Measurements from ENCODE around the gene KRTAP25-1.

The KRTAP25-1 gene, protein sequence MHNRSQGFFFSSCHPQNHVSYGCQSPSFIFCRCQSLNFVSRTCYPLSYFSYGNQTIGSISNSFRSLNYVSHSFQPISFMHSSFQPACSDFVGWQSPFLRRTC

DNA sequence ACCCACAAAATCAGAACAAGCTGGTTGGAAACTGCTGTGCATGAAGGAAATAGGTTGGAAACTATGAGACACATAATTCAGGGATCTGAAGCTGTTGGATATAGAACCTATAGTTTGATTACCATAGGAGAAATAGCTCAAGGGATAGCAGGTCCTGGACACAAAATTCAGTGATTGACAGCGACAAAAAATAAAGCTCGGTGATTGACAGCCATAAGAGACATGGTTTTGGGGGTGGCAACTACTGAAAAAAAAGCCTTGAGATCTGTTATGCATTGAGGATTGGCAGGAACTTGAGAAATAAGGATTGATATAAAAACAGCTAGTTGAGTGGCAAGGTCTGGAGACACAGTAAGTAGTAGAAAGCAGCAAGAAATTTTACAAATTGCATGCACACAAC is at the start of gene KRTAP25-1:
TSS of gene KRTAP25-1 (minus strand) at position 300 of the 400 bp plus-strand sequence. CDS start at position 276, 24 bp downstream.
- no peak for DNase-seq (ENCODE audit: low spot score)

DNA sequence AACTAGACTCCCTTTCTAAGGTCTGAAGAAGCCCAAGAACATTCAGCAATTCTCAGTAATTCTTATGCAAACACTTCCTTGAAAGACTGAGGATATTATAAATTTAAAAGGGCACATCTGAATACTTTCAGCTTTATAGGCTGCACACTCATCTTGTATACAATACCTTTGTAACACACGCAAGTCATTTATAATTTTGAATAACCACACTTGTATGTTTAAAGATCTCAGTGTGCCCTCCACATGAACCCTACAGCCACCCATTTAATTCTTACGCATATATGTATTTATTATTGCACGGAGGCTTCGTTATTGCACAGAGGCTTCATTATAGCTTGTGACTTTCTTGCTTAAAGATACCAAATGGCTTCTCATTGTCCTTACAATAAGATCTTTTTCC is 49.4 kb upstream of the KRTAP25-1 start:
- DNase-seq (ENCODE audit: low spot score), result no peak

DNA sequence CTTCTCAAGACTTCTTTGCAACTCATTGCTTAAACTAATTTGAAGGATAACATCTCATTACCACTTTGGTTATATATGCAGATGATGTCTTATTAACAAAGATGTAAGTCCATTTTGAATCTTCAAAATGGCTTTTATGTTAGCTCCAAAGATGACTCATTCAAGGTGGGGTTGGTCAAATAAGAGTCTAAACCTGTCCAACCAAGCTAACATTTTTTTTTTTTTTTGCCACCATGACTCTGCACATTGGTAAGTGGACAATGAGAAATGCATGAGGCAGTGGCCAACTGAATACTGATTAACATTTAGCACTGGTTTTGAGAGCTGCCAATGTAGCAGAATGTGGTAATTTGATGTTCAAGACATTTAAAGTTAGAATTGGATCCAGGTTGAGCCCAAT is 48.5 kb upstream of the KRTAP25-1 start:
- DNase-seq (ENCODE audit: low spot score), result no peak

DNA sequence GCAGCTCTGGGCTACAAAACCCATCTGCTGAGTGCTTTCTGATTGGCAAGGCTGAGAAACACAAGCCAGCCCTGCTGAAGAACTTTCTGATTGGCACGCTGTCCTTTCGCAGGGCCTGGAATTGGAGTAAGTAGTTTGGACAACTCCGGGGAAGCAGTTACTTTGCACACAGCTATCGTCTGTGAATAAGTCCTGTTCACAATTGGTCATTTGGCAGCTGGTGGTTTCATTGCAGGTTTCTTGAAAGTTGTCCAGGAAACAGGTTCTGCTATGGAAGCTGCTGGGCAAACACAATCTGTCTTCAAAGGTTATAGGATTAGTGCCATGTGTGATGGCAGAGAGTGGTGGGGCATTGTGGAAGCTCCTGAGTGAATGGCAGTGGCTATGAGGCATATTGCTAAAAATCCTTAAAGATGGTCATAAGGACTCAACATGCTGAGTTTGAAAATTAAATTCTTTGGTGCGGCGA is 48.0 kb upstream of the KRTAP25-1 start, which contains the start of gene KRTAP27-1:
TSS of gene KRTAP27-1 (minus strand) at position 419 of the 469 bp plus-strand sequence. CDS start at position 393, 26 bp downstream.
- DNase-seq (ENCODE audit: low spot score), result no peak

DNA sequence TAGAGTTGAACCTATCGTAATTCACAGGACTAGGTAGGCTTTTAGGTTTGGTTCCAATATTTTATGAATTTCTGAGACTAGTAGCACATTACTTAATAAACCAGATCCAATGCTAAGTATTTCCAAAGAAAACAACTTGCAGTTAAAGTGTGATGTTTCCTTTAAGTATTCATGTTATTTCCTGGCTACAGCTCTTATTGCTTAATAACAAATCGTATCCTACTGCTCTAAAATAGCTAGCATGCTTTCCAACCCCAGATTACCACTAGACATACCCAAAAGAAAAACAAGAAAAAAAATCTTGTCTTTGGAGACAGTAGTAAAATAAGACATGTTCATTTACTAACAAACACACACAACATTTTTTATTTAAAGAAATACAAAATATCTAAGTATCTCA is 47.3 kb upstream of the KRTAP25-1 start:
- DNase-seq (ENCODE audit: low spot score), result no peak

DNA sequence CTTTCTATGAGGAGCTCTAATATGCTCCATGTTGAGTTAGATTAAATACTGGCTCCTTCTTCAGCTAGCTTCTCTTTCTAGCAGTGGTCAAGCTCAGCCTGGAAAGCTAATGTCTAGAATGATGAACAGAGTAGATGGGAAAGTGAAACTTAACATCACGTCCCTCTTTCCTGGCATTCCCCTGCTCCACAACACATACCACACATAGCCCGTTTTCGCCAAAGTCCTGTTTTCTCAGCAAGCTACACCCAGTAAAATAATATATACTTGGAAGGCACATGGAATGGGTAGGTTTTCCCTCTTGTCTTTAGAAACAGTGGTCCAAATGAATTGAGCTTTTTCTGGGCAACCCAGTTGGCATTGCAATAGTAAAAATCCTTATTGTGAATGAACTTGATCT is 44.4 kb upstream of the KRTAP25-1 start:
- no peak for DNase-seq (ENCODE audit: low spot score)

DNA sequence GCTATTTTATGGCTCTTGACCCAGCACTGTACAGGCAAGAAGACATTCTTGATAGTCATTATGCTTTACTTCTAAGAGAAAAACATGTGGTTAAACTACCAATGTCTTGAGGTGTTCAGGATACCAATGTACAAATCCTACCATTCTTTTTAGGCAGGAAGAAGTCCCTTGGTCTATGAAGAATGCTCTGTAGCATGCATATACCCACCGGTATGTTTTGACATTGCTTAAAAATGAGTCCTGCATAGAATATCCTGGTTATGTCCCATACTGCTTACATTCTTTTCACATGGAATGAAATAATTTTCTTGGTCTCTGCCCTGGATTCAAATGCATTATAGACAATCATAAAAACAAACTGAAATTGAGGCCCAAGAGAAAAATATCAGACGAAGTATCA is 43.4 kb upstream of the KRTAP25-1 start:
- DNase-seq (ENCODE audit: low spot score), result no peak

DNA sequence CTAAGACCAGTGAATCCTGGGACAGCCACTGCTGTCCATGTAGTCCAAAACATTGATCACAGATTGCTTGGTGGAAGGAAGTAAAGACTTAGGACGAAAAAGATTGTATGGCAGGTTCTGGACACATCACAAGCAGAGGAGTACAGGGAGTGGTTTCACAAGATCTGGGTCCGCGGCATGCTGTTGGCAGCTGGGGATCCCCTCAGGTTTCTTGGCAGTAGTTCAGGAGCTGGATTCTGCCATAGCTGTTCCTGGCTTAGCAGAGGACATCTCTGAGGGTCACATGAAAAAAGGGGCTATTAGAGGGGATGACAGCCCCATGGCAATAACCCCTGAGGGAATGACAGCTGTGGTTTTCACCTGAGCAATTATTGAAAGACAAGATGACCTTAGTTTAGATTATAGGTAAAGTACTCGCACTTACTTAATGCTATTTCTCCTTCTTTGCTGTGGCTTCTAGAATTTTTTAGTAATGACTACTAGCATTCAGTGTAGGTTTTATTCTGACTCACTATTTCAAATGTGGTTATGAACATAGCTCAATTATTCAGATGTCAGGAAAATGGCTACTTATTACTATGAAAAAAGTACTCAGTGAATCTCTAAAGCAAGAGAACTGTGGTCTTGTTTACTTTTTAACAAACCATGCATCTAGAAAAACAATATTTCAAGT is 40.0 kb upstream of the KRTAP25-1 start:
- DNase-seq (ENCODE audit: low spot score), result no peak

DNA sequence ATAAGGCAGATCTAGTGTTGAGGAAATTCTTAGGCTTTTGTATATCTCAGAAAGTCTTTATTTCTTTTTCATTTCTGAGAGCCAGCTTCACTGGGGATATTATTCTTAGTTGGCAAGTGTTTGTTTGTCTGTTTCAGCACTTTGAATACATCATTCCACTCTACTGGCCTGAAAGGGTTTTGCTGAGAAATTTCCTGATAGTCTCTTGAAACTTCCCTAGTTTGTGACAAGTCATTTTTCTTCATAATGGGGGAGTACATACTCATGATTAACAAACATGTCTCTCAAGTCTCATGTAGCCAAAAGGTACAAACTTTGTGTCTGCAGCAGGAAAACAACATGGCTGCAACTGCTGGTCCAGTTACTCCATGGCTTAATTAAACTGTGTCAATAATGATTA is 37.1 kb upstream of the KRTAP25-1 start:
- no peak for DNase-seq (ENCODE audit: low spot score)

DNA sequence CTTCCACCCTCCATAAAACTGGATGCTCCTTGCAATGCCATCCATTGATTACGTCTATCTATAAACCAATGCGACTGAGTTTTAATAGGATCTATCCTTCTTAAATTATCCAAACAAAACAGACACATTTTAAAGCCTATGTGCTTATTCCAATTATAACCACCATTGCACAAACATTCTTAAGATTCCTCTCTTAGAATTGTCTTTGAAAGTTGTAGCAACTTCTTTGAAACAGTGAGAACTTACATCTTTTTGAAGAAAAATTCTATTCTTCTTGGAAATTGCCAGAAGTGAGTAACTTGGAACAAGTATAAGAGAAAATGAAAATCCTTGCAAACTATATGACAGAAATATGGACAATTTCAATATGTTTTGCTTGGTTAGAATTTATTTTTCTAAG is 30.9 kb upstream of the KRTAP25-1 start, which contains the start of gene KRTAP26-1:
TSS of gene KRTAP26-1 (minus strand) at position 101 of the 400 bp plus-strand sequence. CDS start 280 bp downstream, outside the sequence.
- no peak for DNase-seq (ENCODE audit: low spot score)

DNA sequence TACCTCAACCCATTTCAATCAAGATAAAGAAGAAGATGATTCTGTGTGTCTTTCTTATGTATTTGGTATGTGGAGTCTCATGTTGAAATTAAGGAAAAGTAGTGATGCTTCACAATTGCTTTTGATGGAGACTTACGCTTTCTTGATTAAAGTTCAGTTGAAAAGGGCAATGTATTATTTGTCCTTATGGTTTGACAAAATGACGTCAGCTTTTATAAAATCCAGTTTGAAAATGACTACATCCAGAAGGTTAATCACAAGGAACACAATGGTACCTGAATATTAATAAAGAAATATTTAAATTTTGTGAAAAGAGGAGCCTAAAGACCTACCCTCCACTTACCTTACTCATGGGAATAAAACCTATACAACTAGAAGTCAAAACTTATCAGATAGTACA is 26.4 kb upstream of the KRTAP25-1 start:
- DNase-seq (ENCODE audit: low spot score), result no peak

DNA sequence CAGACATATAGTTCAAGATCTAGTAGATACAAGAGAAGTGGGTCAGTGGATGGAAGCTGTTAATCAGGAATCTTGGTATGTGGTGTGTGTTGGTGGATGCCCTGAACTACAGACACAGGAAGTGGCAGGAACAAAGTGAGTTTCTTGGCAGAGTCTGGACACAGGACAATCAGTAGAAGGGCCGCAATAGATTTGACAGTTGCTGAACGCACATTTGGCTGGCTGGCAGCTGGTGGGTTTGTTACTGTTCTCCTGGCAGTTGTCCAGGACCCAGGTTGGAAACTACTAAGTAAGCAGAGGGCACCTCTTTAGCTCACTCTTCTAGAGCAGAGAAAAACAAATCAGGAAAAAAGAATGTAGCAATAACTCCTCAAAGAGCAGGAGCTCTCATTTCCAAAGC is 17.6 kb upstream of the KRTAP25-1 start:
- no peak for DNase-seq (ENCODE audit: low spot score)

DNA sequence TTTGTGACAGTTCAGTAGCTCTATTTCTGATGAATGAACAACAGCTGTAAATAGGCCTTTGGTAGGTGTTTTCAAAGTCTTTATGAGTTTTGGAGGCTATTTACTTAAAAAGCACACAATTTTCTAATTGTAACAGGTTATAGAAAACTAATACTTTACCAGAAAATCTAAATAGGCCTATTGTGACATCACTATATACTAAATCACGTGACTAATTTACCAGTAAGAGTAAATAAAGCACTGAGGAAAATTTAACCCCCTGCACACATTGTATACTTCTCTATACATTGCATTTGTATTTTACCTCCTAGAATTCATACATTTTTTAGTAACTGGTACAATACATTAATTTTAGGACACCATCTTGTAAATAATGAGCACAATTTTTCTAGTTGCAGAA is 15.8 kb upstream of the KRTAP25-1 start:
- DNase-seq (ENCODE audit: low spot score), result no peak

DNA sequence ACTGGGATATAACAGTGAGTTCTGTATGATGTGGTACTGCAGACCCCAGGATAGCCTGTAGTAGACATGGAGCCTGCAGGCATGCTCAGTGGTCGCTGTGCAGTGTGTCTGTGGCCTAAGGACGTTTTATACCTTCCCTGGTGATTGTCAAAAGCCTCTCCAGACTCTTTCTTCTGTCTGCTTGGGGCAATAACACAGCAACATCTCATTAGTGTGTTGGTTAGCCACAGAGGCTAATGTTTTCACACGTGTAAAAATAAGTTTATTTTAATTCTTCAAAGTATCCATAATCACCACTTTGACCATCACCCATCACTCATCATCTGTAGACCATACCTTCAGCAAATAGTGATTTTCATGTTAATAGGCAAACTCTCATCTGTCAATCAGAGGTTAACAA is 6.5 kb downstream of the KRTAP25-1 start, which contains the start of gene KRTAP24-1:
TSS of gene KRTAP24-1 (minus strand) at position 101 of the 400 bp plus-strand sequence. CDS start at position 83, 18 bp downstream.
- no peak for DNase-seq (ENCODE audit: low spot score)

DNA sequence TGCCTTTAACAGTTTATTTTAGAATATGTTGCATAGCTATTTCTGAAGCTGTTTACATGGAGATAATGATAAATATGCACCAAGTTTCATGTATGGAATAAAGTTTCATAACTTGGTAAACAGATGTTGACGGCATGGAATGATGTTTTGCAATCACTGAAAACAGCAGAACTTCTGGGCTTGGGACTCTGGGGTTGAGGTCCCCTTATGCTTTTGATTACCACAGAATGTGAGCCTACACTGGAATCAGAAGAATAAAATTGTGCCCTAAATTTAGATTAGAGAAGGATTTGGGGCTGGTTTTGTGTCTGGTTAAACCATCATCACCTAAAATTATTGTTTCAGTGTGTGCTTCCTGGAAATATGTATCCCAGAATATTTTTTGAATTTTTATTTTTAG is 17.7 kb downstream of the KRTAP25-1 start:
- no peak for DNase-seq (ENCODE audit: low spot score)

DNA sequence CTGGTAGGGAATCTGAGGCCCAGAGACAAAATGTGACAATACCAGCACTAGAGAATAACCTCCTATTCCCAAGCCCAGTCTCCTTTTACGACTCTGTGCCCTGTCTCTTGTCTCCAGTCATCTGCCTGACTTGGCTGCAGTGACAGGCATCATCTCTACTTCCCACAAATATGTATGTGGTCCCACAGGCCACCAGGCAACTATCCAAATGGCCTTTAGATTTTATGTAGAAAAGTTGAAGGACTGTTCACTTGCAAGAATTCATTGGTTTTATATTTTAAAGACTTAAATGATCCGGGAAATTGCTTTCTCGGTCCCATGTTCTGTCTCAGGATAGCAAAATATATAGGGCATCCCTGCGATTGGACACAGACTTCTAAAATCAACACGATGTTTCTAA is 18.2 kb downstream of the KRTAP25-1 start:
- no peak for DNase-seq (ENCODE audit: low spot score)

DNA sequence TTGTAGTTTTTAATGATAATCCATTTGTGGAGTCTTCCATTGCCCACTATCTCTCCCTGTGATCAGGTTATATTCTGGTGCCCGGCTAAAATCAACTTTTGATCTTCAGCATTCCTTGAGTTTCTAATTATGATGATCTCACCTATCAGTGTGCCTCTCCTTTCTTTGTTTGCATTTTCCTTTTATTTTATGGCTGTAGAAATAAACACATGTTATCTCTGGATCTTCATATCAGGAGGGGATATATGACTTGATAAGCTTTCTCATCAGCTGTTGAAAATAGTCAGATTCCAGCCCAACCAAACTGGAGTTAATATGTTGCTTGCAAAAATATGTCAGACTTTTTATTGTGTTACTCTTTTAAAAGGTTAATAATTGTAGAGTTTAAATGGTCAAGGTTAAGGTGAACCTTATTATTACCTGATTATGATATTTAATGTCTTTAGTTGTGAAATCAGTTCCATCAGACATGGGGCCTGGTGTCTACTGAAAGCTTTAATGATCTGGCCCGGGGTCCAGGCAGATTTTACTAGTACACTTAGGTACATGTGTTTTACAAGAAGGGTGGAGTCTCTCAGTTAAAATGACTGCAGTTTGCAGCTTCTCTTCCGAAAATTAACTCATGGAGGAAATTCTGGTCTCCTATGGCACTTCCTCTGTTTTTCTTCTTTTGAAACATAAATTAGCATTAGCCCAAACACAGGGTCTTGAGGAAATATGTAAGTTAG is 19.3 kb downstream of the KRTAP25-1 start:
- DNase-seq (ENCODE audit: low spot score), result no peak

DNA sequence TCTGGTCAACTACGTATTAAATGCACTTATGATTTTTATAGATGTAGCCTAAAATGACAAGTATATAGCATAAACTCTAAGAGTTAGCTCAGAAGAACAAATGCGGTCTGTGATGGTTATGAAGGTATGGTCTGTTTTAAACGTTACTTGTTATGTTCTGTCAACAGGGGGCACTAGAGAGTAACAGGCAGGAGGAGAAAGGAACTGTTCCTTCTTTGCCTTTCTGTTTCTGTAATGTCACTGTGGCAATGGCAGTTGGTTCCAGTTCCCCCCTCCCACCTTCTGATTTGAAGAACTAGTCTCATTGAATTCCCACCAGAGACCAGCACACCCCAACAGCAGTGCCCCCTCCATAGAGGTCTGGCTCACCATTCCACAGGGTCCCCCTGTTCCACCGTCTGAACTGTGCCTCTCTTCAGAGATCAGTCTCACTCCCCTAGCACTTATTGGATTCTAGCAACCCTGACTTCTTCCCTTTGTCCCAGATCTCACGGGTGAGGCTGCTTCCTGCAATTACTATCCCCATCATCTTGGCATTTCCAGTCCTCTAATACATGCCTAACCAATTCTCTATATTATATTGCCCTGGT is 20.6 kb downstream of the KRTAP25-1 start:
- DNase-seq (ENCODE audit: low spot score), result no peak

DNA sequence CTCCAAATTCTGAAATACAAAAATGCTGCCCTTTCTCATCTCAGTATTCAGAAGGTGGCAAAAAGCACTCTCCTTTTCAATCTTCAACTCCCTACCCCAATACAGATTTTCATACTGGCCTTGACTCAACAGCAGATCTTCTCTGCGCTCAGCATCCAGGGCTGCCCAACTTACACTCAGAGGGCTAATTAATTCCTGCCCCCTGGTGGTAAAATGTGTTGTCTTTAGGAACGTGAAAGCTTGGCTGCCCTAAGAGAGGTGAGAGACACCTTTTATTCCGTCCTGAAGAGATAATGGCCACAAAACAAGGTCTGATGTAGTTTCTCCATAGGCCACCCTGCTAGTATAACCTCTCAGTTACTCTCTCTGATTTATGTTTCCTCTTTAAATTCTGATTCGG is 31.5 kb downstream of the KRTAP25-1 start:
- no peak for DNase-seq (ENCODE audit: low spot score)

DNA sequence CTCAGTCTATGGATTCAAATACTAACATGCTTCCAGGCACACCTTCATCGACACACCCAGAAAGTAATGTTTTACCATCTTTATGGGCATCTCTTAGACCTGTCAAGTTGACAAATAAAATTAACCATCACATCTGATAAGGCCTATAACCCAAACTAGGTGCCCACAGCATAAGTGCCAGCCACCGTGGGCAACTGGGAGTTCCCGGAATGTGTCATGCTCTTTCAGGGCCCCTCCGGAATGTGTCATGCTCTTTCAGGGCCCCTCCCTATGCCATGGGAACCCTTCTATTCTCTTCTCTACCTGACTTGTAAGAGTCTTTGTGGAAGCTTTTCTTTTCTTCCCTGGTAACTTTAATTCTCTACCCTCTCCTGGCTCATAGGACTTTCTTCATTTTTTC is 33.2 kb downstream of the KRTAP25-1 start:
- DNase-seq (ENCODE audit: low spot score), result no peak

DNA sequence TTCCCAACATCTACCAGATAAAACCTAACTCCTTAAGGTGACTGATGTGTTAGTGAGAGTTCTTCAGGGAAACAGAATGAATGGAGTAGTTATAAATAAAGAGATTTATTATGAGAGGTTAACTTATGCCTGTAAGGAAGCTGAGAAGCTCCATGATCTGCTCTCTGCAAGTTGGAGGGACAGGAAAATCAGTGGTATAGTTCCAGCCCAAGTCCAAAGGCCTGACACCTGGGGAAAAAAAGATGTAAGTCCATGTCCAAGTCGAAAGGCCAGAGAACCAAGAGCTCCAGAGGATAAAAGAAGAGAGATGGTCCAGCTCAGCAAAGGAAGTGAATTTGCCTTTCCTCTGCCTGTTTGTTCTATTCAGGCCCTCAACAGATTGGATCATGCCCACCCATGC is 33.6 kb downstream of the KRTAP25-1 start:
- DNase-seq (ENCODE audit: low spot score), result no peak

DNA sequence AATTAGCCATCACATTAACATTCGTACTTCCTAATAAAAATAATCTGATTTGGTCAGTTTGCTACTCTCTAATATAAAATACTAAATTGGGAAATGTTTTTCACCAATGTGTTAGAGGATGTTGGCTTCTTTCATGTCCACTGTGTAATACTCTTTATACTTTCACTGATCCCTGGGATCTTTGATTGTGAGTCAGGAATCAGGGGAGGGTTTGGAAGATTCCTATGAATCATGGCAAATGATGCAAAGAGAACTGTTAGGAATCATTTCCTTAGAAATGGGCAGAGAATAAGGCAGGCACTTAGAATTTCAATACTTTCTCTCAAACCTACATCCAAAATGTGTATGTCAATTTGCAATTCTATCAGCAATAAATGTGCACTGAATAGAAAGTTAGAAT is 37.5 kb downstream of the KRTAP25-1 start:
- no peak for DNase-seq (ENCODE audit: low spot score)

DNA sequence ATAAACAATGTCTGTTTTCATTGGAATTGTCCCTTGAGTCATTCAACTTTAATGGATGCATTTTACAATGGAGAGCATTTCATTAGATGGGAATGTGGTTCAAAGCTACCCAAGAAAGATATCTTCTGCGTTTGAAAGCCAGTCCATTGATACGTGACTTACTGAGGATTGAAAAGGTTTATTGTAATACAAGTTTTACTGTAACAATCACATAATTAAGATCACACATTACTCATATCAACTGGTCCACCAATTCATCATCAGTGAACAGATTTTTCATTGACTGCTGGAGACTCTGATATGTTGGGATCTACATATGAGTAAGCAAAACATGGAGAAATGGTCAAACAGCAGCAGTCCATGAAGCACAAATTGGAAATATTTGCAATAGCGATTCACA is 39.4 kb downstream of the KRTAP25-1 start:
- no peak for DNase-seq (ENCODE audit: low spot score)
